Activated CD4-positive, alpha-beta T cell treated with anti-CD3 and anti-CD28 coated beads for 1 hour (primary cell): ENCODE measurements around the gene IL1RAPL1.

ENCODE experiments used
- DNase-seq: peaks from one replicate; pipeline ENCODE4 v3.0.0-alpha.2; 2020

Gene IL1RAPL1

DNA sequence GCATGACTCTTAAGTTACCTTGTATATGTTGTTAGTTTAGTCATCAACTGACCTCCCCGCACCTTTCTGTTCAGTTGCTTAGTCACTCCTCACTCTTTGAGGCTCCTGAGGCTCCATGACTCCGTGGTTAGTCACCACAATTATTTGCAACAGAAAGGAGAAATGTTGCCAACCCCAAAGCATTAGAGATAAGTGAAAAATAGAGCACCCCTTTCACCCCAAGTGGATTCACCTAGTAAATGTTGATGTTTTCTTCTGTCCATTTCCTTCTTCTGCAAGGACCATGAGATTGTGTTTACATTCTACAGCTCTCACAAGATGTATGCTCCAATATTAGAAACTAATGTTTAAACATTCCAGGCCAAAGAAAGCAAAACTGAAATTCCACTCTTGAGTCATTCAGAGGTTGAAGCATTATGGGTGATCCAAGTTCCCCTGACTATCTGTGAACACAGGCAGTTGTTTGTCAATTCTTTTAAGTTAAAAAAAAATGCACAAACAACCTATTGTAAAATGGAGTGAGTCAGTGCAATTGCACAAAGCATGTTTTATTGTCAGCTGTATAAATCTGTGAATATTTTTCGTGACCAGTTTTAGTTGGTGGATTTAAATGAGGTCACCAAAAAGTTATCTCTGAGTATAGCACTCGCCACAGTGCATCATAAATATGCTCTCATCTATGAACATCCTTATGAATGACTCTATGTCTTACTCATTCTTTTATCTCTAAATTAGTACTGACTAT lies 1075.7 kb downstream of the IL1RAPL1 start:
- DNase-seq = no peak

DNA sequence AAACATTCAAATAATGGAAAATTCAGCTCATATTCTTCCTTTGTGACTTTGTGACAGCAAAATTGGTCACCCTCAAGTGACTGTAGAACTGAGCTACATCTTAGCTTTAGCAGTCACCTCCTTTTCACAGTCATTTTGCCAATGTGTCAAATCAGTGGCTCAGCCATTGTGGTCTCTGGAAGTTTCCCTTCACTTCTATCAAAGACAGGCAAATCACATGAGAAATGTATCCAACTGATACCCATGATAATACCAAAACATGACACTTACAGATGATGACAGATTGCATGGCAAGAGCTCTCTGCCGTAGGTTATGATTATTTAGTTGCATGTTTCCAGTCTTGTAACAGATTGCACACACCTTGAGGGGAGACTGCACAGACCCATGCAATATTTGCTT lies 1078.3 kb downstream of the IL1RAPL1 start:
- DNase-seq = no peak

DNA sequence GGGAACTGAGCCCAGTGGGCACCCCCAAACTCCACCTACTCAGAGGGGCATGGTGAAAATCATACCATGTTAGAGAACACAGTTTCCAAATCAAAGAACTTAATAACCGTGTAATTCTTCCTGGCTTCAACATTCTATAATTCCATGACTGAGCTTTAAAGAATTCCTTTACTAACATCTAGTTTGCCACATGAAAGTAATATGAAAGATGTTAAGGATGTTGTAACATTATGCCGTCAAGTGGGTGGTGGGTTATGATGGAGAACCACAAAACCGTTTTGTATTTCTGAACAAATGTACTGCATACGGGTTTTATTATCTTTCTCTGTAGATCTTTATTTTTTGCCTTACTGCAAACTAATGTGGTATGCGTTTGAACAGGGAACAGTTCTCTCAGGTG lies 1079.1 kb downstream of the IL1RAPL1 start:
- no peak for DNase-seq

- no peak for DNase-seq
Measured at GRCh38 chrX:29671421-29671820, 1084.2 kb downstream of the IL1RAPL1 start.

GRCh38 chrX:29687687-29688086 lies 1100.4 kb downstream of the IL1RAPL1 start:
- no peak for DNase-seq

GRCh38 chrX:29690061-29690460 lies 1102.8 kb downstream of the IL1RAPL1 start:
- no peak for DNase-seq

GRCh38 chrX:29691044-29691443 lies 1103.8 kb downstream of the IL1RAPL1 start:
- no peak for DNase-seq

- no peak for DNase-seq
Measured at GRCh38 chrX:29693912-29694311, 1106.7 kb downstream of the IL1RAPL1 start.

DNA sequence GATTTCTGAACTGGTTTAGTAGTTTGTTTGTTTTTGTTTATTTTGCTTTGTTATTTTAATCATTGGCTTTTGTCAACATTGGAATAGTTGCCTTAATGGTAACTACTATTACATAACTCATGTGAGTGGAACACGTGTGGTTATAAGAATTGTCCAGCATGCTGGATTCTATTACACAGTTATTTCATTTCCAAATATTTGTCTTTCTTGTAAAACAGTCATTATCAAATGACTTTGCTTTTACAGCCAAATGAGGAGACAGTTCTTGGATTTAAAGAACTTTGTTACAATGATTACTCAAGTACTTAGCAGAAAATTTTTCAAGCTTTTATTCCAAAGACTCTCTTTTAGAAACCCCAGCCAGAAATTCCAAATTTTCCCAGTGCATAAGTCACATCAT lies 1112.0 kb downstream of the IL1RAPL1 start:
- no peak for DNase-seq

GRCh38 chrX:29707088-29707487 lies 1119.8 kb downstream of the IL1RAPL1 start:
- no peak for DNase-seq

- no peak for DNase-seq
Measured at GRCh38 chrX:29721152-29721551, 1133.9 kb downstream of the IL1RAPL1 start.

DNA sequence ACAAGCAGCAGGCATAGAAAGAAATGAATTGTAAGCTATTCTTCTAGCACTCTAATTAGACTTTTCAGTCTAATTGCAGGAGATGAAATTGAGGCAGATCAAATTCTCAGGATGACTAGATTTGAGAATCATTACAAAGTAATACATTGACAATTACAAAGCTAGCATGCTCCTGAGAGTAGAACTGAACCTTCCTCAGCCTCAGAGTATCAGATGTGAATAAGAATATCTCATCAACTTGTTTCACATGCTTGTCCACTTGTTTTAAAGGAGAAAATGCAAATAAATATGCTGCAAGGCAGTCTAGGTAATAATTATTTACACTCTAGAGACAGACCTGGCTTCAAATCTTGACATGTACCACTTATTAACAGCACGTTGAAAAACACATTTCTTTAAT lies 1137.1 kb downstream of the IL1RAPL1 start:
- no peak for DNase-seq

GRCh38 chrX:29726811-29727210 lies 1139.6 kb downstream of the IL1RAPL1 start:
- no peak for DNase-seq

GRCh38 chrX:29728639-29729038 lies 1141.4 kb downstream of the IL1RAPL1 start:
- no peak for DNase-seq

GRCh38 chrX:29744966-29745365 lies 1157.7 kb downstream of the IL1RAPL1 start:
- no peak for DNase-seq

GRCh38 chrX:29746326-29746725 lies 1159.1 kb downstream of the IL1RAPL1 start:
- DNase-seq = no peak

DNA sequence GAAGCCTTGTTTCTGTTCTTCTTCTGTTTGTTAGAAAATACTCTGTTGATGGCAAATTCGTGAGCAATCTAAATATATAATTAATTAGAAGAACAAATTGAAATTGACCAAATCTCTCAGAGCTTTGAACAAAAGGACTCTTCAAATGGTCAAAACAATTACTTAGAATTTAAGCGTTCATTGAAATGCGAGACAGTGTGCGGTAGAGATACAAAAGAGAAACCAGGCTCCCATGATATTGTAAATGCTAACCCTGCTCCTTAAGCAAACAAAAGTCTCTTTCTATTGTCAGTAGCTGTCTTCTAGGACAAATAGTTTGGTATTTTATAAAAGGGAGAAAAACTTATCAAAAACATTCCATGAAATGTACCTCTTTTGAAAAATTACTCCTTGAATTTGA lies 1174.8 kb downstream of the IL1RAPL1 start:
- DNase-seq = no peak

DNA sequence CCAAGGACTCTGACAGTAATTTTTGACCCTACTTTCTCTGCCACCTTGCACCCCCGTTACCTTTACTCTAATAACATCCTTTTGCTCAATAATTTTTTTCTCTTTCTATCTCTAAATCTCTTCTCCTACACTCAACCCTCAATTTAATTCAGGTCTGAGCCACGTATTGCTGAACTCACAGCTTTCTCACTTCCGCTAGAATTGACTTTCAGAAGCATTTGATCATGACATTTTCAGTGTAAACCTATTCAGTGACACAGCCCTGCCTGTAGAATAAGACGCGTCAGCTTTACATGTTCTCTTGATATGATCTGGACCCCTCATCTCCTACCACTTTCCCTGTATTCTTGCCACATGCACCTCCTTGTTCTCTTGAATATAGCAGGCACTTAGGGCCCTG lies 1188.6 kb downstream of the IL1RAPL1 start:
- DNase-seq = no peak

DNA sequence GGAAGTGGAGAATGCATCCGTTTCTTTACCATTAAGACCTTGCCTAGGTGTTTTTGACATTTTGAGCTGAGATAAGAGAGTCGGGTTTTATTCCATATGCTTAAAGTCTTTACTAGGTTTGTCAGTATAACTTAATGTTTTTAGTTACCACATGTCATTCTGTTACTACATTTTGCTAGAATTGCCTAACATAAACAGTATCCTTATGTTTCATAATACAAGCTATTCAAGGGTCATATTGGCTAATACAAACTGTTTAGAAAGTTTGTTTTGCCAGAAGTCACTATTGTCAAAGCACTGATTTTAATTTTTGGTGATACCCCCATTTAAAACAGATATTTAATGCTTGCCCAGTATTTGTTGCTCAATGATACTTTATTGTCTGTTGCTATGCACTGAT lies 1200.4 kb downstream of the IL1RAPL1 start:
- DNase-seq = no peak

GRCh38 chrX:29788991-29789699 lies 1201.9 kb downstream of the IL1RAPL1 start:
- DNase-seq = no peak

- no peak for DNase-seq
Measured at GRCh38 chrX:29792335-29792734, 1205.1 kb downstream of the IL1RAPL1 start.

- DNase-seq = no peak
Measured at GRCh38 chrX:29797156-29797555, 1209.9 kb downstream of the IL1RAPL1 start.

GRCh38 chrX:29798469-29798868 lies 1211.2 kb downstream of the IL1RAPL1 start:
- no peak for DNase-seq

GRCh38 chrX:29813174-29813573 lies 1225.9 kb downstream of the IL1RAPL1 start:
- no peak for DNase-seq
